ENCODE results near the gene ZNHIT2.

The ZNHIT2 gene

GRCh38 chr11:65134952-65135632, 17.6 kb upstream of the ZNHIT2 start:
- peak; percentile 74 to 79 (median 74) for DNase-seq (ENCODE audit: low read depth in 2 of 3, low spot score in 1 of 3)

DNA sequence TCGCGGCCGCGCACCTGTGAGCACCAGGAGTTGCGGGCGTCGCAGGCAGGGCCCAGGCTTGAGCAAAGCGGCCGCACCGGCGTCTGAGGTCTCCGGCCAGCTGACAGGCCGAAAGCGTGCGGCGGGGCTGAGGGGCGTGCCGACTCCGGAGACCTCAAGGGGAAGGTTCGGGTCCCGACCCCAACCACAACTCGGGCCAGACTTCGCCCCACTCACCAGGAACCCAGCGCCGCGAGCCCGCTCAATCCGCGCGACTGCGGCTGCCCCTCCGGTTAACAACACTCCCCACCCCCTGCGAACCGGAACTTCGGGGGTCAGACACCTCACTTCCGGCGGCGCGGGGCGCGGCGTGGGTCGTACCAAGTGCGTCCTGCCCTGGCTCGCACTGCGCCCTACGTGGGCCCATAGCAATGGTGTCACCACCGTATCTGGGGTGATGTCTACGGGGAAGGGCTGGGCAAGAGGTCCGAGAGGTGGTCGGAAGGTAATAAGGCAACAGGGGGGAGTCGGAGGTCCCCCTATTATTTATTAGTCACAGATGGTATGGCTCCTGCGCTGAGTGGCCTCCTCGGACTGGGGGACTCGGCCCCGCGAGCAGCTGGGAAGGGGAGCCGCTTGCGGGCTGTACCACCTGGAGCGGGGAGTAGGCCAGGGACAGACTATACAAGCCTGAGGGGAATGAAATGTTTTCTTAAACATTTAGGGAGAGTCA, 16.9 kb upstream of the ZNHIT2 start, which contains the start of gene SYVN1:
Gene SYVN1 (minus strand): TSS at position 280 of the 712 bp plus-strand sequence. CDS start 918 bp downstream, outside the sequence.
- peak; percentile 82 to 90 (median 84) for DNase-seq (ENCODE audit: low read depth in 2 of 3, low spot score in 1 of 3)

- no peak for DNase-seq (ENCODE audit: low read depth in 2 of 3, low spot score in 1 of 3)
These were observed 16.2 kb upstream of the ZNHIT2 start for GRCh38 chr11:65133724-65134123.

GRCh38 chr11:65132988-65133700, 15.6 kb upstream of the ZNHIT2 start:
- peak in 1 of 3 donors; percentile 61 for DNase-seq (ENCODE audit: low read depth in 2 of 3, low spot score in 1 of 3)

DNA sequence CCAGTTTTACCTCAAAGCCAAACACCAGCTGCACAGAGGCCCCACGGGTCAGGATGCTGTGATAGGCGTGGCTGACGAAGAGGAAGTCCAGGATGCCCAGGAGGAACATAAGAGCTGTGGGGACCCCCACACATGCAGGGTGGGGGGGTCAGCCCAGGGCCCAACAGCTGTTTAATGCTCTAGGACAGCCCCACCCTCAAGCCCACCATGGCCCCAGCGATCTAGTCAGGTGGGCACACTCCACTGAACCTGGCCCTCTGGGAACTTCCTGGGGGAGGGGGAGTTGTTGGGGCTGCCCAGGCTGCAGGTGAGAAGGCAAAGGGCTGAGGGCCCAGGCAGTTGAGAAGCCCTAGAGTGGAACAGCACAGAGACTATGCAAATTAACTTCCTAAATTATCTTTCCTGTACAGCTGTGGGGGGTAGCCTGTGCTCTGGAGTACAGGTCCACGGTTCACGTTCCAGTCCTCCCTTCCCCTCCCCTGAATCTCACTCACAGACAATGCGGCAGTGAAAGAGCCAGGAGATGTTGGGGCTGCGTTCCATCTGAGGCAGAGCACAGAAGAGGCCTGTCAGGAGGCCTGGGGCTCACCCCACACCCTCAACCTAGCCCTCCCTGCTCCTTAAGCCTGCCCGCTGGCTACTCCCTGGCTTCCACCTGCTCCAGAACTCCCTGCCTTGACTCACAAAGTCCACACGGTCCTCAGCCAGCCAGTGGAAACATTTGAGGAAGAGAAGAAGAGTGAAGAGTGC, 14.9 kb upstream of the ZNHIT2 start:
- DNase-seq (ENCODE audit: low read depth in 2 of 3, low spot score in 1 of 3) = no peak

GRCh38 chr11:65131895-65132237, 14.4 kb upstream of the ZNHIT2 start:
- no peak for DNase-seq (ENCODE audit: low read depth in 2 of 3, low spot score in 1 of 3)

DNA sequence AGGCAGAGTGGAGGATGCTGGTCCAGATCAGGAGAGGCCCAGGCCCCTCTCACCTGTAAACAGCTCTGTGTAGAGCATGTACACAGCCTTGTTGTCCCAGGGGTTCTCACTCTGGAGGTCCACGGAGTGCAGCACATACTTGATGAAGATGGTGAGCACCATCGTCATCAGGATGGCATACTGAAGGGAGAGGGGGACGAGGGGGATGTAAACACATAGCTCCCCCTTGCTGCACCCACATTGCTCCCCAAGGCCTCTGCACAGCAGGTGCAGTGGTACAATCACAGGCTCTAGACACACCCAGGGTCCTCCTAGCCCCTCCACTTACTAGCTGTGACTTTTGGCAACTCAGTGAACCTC, 13.9 kb upstream of the ZNHIT2 start:
- no peak for DNase-seq (ENCODE audit: low read depth in 2 of 3, low spot score in 1 of 3)

DNA sequence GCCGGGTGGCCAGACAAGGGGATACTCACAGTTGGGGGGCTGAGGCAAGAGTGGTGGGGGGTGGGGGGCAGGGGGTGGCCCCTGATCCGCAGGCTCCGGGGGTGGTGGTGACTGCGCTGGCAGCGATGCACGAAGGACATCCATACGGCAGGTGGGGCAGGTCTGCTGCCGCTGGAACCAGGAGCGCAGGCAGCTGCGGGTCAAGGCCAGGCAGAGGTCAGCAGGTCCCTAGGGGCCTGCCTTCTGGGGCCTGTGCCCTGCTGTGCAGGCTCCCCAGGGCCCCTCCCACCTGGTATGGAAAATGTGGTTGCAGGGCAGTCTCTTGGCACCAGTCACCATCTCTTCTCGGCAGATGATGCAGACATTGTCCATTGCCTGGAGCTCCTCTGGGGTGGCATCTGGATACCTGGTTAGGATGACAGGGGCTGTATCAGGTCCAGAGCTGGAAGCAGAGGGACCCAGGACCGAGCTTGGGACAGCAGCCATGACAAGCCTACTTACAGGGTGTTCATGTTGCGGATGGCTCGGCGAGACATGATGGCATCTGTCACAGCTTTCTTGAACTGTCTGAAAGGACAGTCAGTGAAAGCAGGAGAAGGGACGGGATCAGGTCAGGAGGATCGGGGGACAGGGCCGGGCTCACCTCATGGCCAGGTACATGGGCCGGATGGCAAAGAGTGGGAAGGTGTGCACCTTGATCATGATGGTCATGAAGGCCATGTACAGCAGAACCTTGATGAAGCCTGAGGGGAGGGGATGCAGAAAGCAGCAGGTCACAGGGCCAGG, 13.3 kb upstream of the ZNHIT2 start:
- DNase-seq (ENCODE audit: low read depth in 2 of 3, low spot score in 1 of 3) = no peak

DNA sequence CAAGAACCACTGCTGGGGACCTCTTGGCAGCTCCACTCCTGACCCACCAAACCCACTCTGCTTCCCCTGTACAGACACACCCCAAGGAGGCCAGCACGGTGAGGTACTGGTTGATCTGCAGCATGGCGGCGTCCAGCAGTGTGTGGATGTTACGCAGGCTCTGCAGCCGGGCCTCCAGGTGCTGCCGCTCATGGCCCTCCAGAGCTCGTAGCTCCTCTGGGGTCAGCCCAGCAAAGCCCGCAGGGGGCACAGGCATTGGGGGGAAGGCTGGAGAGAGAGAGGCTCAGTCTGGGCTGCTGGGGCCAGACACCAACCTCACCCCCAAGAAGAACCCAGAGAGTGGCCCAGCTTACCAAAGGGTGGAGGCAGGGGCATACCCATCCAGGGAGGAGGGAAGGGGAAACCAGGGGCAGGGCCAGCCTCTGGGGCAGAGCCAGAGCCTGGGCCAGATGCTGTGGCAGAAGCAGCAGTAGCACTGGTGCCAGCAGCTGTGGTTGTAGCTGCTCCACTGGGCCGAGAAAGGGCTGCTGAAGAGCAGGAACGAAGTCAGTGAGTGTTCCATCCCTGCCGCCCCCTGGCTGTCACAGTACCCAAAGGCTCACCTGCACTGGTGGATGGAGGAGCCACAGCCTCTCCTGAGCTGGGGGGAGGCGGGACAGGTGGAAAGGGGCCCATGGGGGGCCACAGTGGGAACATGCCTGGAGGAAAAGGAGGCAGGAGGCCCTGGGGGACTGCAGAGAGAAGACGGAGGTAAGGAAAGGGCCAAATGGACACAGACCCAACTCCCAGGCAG, 12.3 kb upstream of the ZNHIT2 start:
- no peak for DNase-seq (ENCODE audit: low read depth in 2 of 3, low spot score in 1 of 3)

GRCh38 chr11:65128182-65129145, 11.0 kb upstream of the ZNHIT2 start:
- no peak for DNase-seq (ENCODE audit: low read depth in 2 of 3, low spot score in 1 of 3)

GRCh38 chr11:65127473-65128181, 10.1 kb upstream of the ZNHIT2 start:
- DNase-seq (ENCODE audit: low read depth in 2 of 3, low spot score in 1 of 3) = no peak

GRCh38 chr11:65126624-65127274, 9.2 kb upstream of the ZNHIT2 start:
- DNase-seq (ENCODE audit: low read depth in 2 of 3, low spot score in 1 of 3) = no peak

DNA sequence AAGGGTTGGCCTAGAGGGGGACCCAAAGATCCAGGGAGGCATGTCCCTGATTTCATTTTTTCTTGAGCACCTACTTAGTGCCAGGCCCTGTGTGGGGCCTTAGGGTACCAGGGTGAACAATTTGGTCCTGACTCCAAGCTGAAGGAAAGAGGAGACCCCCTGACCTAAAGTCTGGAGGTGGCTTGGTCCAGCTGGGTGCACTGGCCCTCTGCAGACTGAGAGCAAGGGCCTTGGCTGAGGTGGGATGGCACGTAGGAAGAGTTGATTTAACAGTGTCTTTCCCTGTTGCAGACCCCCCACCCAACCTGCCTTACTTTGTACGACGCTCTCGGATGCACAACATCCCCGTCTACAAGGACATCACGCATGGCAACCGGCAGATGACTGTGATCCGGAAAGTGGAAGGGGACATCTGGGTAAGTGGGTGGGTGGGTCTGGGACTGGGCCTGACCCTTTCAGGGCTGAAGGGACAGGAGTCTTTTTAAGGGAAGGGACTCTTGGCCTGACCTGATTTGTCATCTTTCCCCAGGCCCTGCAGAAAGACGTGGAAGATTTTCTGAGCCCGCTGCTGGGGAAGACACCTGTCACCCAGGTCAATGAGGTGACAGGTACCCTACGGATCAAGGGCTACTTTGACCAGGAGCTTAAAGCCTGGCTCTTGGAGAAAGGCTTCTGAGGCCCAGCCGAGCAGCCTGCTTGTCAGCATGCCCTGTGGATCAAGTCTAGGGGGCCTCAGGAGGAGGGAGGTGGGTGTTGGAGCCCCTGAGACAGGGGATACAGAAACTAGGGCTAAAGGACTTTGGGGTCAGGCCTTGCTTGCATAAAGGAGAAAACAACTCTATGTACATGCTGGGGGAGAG, 7.9 kb upstream of the ZNHIT2 start:
- DNase-seq (ENCODE audit: low read depth in 2 of 3, low spot score in 1 of 3) = no peak

GRCh38 chr11:65124480-65125196, 7.1 kb upstream of the ZNHIT2 start:
- no peak for DNase-seq (ENCODE audit: low read depth in 2 of 3, low spot score in 1 of 3)

- DNase-seq (ENCODE audit: low read depth in 2 of 3, low spot score in 1 of 3) = peak; percentile 97 to 99 (median 97)
These were observed 4.6 kb upstream of the ZNHIT2 start, which contains the start of the genes FAU and MRPL49 for GRCh38 chr11:65121865-65122696. FAU (minus strand) TSS chr11:65122134; CDS start chr11:65121813, 321 bp downstream. MRPL49 (plus strand) TSS chr11:65122321; CDS start chr11:65122347, 26 bp downstream.

Measured in stimulated activated CD4-positive, alpha-beta T cell treated with anti-CD3 and anti-CD28 coated beads, Interleukin-12 subunit alpha, Interleukin-12 subunit beta, amount 100 ng/mL, for 48 hours (primary cell).